Hematopoietic multipotent progenitor cell treated with erythropoietin and hydrocortisone succinate and interleukin-3 and kit ligand, for 6 days (in vitro differentiated cells): ENCODE data around the gene PLA2G4A.

Source experiments
- DNase-seq: peaks from one replicate; pipeline ENCODE4 v3.0.0-alpha.2; 2015

The PLA2G4A gene

GRCh38 chr1:186978596-186979556 lies 150.1 kb downstream of the PLA2G4A start:
- DNase-seq: no peak

- no peak for DNase-seq
Measured at GRCh38 chr1:186980400-186980799, 151.7 kb downstream of the PLA2G4A start.

- no peak for DNase-seq
Measured at GRCh38 chr1:186982116-186982515, 153.4 kb downstream of the PLA2G4A start.

DNA sequence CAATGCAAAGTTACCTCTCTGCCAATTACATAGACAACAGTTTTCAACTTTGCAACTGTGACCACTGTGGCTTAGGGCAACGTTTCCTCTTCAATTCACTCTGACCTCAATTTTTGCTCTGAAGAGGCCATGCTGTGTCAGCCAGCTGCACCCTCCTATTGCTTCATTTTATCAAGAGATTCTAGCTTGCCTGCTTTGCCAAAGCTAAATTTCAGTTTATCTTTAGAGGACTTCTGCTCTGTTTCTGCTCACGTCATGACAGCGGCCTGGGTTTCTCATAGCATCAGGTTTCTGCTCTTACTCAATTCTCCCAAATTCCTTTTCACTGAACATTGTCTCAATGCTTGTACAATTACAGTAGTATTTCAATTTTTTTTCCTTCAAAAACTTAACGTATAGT lies 154.6 kb downstream of the PLA2G4A start:
- peak; percentile 65 for DNase-seq

- no peak for DNase-seq
Measured at GRCh38 chr1:186984959-186985358, 156.2 kb downstream of the PLA2G4A start.

DNA sequence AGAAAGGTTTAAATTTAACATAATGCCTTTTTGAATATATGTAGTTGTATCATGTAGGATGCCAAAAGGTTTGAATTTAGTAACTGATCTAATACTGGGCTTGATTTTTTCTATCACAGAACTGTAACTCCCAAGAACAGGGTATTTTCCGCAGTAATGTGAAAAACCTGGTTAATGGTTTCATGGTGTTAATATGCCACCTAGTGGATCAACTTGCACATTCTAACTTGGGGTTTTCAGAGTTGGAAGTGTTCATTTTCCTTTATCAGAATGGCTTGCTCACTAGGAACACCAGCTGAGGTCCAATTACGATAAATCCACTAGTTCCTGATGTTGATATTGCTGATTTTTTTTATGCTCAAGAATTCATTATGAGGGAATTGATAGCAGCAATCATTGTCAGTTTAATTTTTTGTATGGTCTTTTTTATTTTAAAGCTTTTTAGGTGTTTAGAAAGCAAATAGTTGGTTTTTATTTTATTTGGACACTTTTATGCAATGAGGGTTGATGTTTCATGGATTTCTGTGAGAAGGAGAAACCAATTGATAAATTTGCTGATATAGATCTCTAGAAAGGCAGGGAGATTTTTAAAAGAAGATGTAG lies 157.2 kb downstream of the PLA2G4A start:
- peak; percentile 86 for DNase-seq

GRCh38 chr1:186987065-186987464 lies 158.3 kb downstream of the PLA2G4A start:
- DNase-seq: no peak

- no peak for DNase-seq
Measured at GRCh38 chr1:186987769-186988168, 159.0 kb downstream of the PLA2G4A start.

DNA sequence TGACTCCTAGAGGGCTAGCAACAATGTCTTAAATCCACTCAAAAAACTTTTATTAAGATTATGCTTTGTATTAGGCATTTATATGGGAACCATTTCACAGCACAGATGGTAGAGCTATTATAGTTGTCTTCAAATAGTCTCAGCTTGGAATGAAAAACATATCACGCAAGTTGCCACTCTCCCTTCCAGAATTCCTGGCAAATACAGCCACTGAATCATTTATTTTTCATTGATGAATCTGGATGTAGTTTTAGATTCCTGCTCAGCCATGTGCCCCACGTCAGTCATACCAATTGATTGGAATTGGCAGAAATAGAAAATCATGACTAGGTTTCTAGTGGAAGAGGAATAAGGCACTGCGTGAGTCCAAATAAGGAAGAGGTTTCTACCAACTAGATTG lies 165.2 kb downstream of the PLA2G4A start:
- DNase-seq: no peak

DNA sequence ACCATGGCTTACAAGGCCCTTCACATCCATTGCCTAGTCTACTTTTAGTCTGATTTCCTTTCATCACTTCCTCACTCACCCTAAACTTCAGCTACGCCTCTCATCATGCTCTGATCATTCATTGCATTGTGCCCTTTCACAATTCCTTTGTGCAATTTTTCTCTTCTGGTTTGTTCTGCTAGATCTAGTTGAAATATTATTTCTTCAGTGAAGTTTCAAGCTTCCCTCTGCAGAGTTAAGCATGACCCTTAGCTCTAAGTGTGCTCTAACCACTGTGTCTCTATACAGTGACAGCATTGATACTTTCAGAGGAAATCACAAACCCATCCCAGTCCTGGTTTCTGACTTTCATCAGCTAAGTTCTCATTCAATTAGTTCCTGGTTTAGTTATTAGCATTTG lies 166.1 kb downstream of the PLA2G4A start:
- DNase-seq: no peak

GRCh38 chr1:186996816-186997215 lies 168.1 kb downstream of the PLA2G4A start:
- no peak for DNase-seq

DNA sequence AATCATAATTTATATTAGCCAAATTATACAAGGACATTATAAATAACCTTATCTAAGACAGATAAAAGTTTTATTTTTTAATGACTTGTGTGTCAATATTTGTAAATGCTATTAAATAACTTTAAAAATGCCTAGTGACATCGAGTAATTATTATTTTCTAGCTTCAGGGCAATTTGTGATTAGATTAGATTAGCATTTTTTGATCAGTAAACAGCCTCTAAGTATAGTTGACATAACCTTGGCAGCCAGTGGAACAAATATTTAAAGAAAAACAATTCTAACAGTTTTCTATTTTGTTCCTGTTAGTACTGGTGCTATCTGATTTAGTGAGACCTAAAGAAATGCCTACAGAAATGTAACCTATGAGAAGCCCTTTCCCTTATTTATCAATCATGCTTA lies 169.1 kb downstream of the PLA2G4A start:
- DNase-seq: no peak

DNA sequence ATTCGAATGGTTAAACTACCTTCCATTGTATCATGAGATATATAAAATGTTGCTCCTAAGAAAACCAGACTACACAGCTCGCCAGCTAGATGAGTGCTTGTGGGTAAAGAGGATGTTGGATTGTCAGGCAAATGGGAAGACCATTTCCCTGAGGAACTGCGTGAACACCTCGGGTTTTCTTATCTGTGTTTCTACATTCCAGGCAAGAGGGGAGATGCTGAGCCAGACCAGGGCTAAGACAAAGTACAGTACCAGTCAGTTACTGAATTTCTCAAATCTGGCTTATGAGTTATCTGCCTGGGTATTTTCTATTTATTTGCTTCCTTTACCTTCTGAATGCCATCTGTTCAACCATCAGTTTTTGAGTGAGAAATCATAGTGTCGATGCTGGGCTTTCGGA lies 170.8 kb downstream of the PLA2G4A start:
- no peak for DNase-seq

- DNase-seq: no peak
Measured at GRCh38 chr1:187001198-187001889, 172.6 kb downstream of the PLA2G4A start.

DNA sequence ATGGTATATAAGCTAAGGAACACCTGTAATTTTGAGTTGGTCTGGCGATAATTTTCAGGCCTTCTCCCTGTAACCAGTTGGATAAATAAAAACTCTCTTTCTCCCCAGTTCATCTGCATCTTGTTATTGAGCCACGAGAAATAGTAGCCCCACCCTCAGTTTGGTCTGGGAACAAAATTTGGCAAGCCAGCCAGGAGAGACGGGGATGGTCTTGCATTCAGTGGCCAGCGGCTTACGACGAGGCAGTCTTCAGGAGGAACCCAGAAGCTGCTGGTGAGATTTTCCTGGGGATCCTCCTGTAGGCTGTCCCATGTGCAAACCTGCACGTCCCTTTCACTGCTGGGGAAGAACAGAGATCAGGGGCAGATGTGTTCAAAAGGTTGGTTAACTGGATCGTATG lies 174.6 kb downstream of the PLA2G4A start:
- DNase-seq: no peak

DNA sequence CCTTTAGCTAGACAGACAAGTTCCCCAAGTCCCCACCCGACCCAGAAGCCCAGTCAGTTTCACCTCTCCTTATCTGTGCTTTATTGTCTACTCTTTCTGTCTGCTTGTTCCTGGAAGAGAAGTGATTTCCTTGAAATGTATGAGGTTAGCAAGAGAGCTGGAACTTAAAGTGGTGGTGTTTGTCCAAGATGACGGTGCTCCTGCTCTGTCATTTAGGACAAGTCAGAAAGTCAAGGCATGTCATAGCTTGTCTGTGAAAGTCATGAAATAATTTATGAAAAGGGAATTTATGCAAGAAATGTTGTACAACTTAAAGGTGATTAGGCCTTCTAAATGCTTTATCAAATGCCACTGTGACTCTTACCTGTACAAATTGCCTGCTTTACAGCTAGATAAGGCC lies 178.1 kb downstream of the PLA2G4A start:
- DNase-seq: no peak

DNA sequence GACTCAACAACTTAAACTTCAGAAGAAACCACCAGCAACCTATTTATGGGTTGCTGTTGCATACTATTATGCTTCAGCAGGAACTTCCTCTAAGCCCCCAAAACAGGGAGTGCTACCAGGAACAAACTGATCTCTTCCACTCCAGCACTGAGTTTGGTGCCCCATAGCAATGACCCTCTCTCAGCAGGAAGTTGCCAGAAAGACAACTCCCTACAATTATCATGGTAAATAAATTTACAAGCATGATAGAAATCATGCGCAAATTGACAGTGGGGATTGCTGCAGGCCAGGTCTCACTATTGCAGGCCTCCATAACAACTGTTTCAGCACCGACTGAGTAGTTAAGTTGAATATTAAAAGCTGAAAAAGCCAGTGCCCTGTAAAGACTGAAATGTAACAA lies 180.6 kb downstream of the PLA2G4A start:
- DNase-seq: no peak

GRCh38 chr1:187010571-187011309 lies 182.0 kb downstream of the PLA2G4A start:
- no peak for DNase-seq

DNA sequence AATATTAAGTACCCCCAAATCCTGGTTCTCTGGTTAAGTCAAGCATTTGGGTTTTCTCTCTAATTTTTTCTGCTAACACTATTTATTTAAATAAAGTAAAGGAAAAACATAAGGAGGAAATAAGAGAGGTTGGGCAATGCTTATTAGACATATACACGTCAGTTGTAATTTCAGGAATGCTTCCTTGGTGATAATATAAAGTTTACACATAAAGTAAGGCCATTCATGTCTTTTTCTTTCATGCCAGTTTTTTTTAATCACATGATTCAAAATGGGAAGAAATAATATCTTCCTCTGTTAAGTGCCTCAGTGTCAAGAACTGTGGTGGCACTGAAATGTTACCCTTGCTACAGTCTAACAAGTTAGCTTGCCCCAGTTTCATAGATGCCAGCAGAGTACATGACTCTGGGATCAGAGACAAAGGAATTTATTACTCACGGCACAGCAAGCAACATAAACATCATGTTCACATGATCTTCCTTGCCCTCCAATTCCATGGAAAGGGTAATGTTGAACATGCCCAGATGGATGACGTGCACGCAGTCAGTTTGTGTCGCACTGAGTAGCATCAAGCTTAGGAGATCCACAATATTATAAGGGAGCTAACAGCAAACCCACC lies 184.9 kb downstream of the PLA2G4A start:
- DNase-seq: no peak

DNA sequence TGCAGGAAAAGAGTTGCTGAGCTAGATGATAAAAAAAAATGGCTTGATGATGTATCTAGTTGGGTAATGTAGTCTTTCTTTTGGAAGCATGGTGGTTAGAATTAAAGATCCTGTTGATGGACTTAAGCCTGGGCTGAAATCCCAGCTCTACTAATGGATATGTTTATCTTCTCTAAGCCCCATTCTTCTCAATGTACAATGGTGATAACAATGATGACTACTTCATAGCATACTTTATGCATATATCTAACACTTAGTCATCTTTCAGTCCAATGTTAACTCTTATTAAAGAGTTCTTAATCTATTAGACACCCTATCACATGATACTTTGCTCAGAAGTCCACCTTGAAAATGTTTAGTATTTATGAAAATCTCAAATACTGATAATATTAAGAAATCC lies 189.5 kb downstream of the PLA2G4A start:
- DNase-seq: no peak

DNA sequence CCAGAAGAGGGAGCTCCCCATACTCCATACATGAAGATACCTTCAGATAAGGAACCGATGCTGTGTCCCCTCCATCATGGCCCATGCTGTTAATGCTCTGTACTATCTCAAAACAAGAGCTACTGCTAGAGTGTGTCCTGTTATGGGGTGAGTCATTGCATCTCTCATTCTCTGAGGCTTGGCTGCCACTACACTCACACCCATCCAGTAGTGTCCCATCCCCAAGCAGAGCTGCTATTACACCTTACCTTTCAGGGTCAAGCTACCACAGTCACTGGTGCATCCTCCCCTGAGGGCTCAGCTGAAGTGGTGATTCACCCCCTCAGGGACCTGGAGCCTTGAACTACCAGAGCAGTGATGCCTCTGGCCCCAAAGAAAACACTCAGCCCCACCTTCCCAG lies 198.5 kb downstream of the PLA2G4A start:
- no peak for DNase-seq

DNA sequence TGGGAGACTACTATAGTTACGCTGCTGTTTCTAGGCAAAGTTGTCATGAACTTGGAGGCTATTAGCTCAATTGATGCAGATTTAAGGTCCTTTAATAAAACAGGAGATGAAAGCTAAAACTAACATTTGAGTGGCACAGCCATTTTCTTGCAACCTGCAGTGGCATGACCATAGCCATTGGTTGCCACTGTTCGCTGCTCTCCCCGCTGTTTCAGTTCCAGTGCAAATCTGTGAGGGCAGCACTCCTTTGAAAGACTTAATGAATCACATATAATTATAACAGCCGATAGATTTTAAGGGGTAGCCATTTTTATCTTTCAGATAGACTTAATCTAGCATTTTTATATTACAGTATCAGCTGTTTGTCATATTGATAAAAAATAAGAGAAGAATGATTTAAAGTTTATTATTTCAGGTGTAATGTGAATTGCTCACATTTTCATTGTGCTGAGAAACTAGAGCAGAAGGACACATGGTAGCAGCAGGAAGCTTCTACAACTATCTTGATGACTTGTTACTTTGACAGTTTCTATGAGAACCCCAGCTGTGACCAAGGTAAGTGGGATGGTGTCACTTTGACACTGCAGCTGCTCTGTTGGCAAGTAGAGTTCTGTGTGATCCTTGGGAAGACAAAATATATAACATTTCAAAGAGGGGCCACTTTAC lies 203.7 kb downstream of the PLA2G4A start:
- DNase-seq: no peak
